Neural cell (in vitro differentiated cells): ENCODE results near the gene PLEKHM3. TPM values are rescaled to one million over a fixed set of nuclear protein-coding genes. Genes with fewer than 3 reads are reported as not detected.

ENCODE experiments used
- H2AFZ ChIP-seq: fragments of 200-600, 300-800 bp; sonication (generic), shearing (Covaris generic); 2 replicates; pipeline ENCODE4 v1.6.0; 2014; ENCODE audit warnings: low read depth, mild to moderate bottlenecking, antibody characterized with exemption, low read length, moderate library complexity
- H3F3A ChIP-seq: fragments of 200-600 bp; shearing (Covaris generic); 2 replicates; pipeline ENCODE4 v1.6.1; 2016; ENCODE audit warnings: mild to moderate bottlenecking, moderate library complexity, mixed read lengths, antibody characterized with exemption, low read length; ENCODE audit not compliant: insufficient read depth, poor library complexity, severe bottlenecking
- H3K27ac ChIP-seq: fragments of 200-600, 300-800 bp; sonication (generic), shearing (Covaris generic); 2 replicates; pipeline ENCODE4 v1.5.1; 2014; ENCODE audit warnings: mild to moderate bottlenecking, low read length, moderate library complexity
- H3K27me3 ChIP-seq: fragments of 300-800, 200-600 bp; sonication (generic), shearing (Covaris generic); 2 replicates; pipeline ENCODE4 v1.6.0; 2014; ENCODE audit warnings: mild to moderate bottlenecking, low read depth, low read length, moderate library complexity; ENCODE audit not compliant: insufficient read depth
- H3K36me3 ChIP-seq: fragments of 300-800, 200-600 bp; sonication (generic), shearing (Covaris generic); 2 replicates; pipeline ENCODE4 v1.5.1; 2014; ENCODE audit warnings: mild to moderate bottlenecking, antibody characterized with exemption, low read length, moderate library complexity; ENCODE audit not compliant: insufficient read depth
- H3K4me2 ChIP-seq: fragments of 300-800, 200-600 bp; sonication (generic), shearing (Covaris generic); 2 replicates; pipeline ENCODE4 v1.6.0; 2014; ENCODE audit warnings: mild to moderate bottlenecking, low read length
- H3K4me3 ChIP-seq: fragments of 300-800, 200-600 bp; sonication (generic), shearing (Covaris generic); 2 replicates; pipeline ENCODE4 v1.5.1; 2014; ENCODE audit warnings: mild to moderate bottlenecking, low read length, moderate library complexity
- H3K79me2 ChIP-seq: fragments of 200-600 bp; shearing (Covaris generic); replicated peaks from 2 replicates; pipeline ENCODE4 v1.6.0; 2014; ENCODE audit warnings: mild to moderate bottlenecking, low read length, moderate library complexity; ENCODE audit not compliant: insufficient read depth
- H3K9ac ChIP-seq: fragments of 300-800, 200-600 bp; sonication (generic), shearing (Covaris generic); 2 replicates; pipeline ENCODE4 v1.6.1; 2016; ENCODE audit warnings: mild to moderate bottlenecking, low read length, mixed read lengths
- H3K9me2 ChIP-seq: fragments of 200-600 bp; shearing (Covaris generic); 2 replicates; pipeline ENCODE4 v1.6.1; 2016; ENCODE audit warnings: mild to moderate bottlenecking, low read length, mixed read lengths; ENCODE audit not compliant: insufficient read depth
- H3K9me3 ChIP-seq: fragments of 200-600, 300-800 bp; sonication (generic), shearing (Covaris generic); 2 replicates; pipeline ENCODE4 v1.6.1; 2016; ENCODE audit warnings: mild to moderate bottlenecking, mixed run types, low read length, moderate library complexity, mixed read lengths
- H4K20me1 ChIP-seq: fragments of 200-600 bp; shearing (Covaris generic); 2 replicates; pipeline ENCODE4 v1.6.1; 2016; ENCODE audit warnings: mild to moderate bottlenecking, mixed run types; ENCODE audit not compliant: insufficient read depth
- EP300 ChIP-seq: fragments of 450-650 bp; conservative IDR thresholded peaks from 2 replicates; pipeline ENCODE4 v1.6.1; 2014; ENCODE audit warnings: antibody characterized with exemption, mild to moderate bottlenecking, moderate library complexity; ENCODE audit not compliant: poor library complexity, severe bottlenecking
- EZH2 ChIP-seq: fragments of 200-600, 300-800 bp; shearing (Covaris generic), sonication (generic); IDR thresholded peaks from 2 replicates; pipeline ENCODE4 v1.6.1; 2014; ENCODE audit warnings: antibody characterized with exemption, low read length, borderline replicate concordance, mild to moderate bottlenecking; ENCODE audit not compliant: insufficient read depth, poor library complexity, severe bottlenecking
- MXI1 ChIP-seq: fragments of 450-650 bp; conservative IDR thresholded peaks from 2 replicates; pipeline ENCODE4 v1.6.1; 2014; ENCODE audit warnings: antibody characterized with exemption, mild to moderate bottlenecking; ENCODE audit not compliant: poor library complexity, severe bottlenecking
- POLR2AphosphoS5 ChIP-seq: IDR thresholded peaks from 2 replicates; pipeline ENCODE4 v1.6.1; 2012
- RAD21 ChIP-seq: fragments of 450-650 bp; conservative IDR thresholded peaks from 2 replicates; pipeline ENCODE4 v1.6.1; 2014; ENCODE audit warnings: antibody characterized with exemption, mild to moderate bottlenecking, moderate library complexity
- SMC3 ChIP-seq: fragments of 450-650 bp; conservative IDR thresholded peaks from 2 replicates; pipeline ENCODE4 v1.6.1; 2014; ENCODE audit warnings: antibody characterized with exemption, mild to moderate bottlenecking, moderate library complexity; ENCODE audit not compliant: poor library complexity
- TAF1 ChIP-seq: IDR thresholded peaks from 2 replicates; pipeline ENCODE4 v1.6.1; 2012; ENCODE audit warnings: low read depth
- polyA plus RNA-seq: library from polyadenylated mRNA; depleted of rRNA; stranded (reverse); fragments of >200 nt; gene quantifications from 2 replicates; pipeline ENCODE4 v1.2.3, GENCODE V29; 2014
- TF ChIP-seq, protein P1 (sequence below): IDR thresholded peaks from 2 replicates; pipeline ENCODE4 v1.6.1; 2012; ENCODE audit warnings: borderline replicate concordance
- TF ChIP-seq, protein P2 (sequence below): fragments of 450-650 bp; IDR thresholded peaks from 2 replicates; pipeline ENCODE4 v1.5.1; 2014; ENCODE audit warnings: antibody characterized with exemption, mild to moderate bottlenecking, moderate library complexity; ENCODE audit not compliant: poor library complexity, severe bottlenecking

The PLEKHM3 gene
- polyA plus RNA-seq, 1 donor from 2014 or later, result 13.4 TPM

- Histone ChIP-seq H3K27me3 (no peaks in the 10 kb centered on the region), H2AFZ (no peak overlapping the region), H3K9ac (no peak overlapping the region), H3K27ac (no peak overlapping the region), H3K36me3 (no peaks in the 10 kb centered on the region), H4K20me1 (no peaks in the 10 kb centered on the region), H3F3A (no peaks in the 10 kb centered on the region), H3K79me2 (no peaks in the 10 kb centered on the region), H3K4me2 (no peak overlapping the region), H3K4me3 (no peak overlapping the region), H3K9me2 (no peaks in the 10 kb centered on the region), H3K9me3 (no peaks in the 10 kb centered on the region)
- TF ChIP-seq EP300 (no peak), SMC3 (no peak), TAF1 (no peak), EZH2 (no peak), RAD21 (no peak), POLR2AphosphoS5 (no peak), MXI1 (no peak)
- TF ChIP-seq, protein P1, sequence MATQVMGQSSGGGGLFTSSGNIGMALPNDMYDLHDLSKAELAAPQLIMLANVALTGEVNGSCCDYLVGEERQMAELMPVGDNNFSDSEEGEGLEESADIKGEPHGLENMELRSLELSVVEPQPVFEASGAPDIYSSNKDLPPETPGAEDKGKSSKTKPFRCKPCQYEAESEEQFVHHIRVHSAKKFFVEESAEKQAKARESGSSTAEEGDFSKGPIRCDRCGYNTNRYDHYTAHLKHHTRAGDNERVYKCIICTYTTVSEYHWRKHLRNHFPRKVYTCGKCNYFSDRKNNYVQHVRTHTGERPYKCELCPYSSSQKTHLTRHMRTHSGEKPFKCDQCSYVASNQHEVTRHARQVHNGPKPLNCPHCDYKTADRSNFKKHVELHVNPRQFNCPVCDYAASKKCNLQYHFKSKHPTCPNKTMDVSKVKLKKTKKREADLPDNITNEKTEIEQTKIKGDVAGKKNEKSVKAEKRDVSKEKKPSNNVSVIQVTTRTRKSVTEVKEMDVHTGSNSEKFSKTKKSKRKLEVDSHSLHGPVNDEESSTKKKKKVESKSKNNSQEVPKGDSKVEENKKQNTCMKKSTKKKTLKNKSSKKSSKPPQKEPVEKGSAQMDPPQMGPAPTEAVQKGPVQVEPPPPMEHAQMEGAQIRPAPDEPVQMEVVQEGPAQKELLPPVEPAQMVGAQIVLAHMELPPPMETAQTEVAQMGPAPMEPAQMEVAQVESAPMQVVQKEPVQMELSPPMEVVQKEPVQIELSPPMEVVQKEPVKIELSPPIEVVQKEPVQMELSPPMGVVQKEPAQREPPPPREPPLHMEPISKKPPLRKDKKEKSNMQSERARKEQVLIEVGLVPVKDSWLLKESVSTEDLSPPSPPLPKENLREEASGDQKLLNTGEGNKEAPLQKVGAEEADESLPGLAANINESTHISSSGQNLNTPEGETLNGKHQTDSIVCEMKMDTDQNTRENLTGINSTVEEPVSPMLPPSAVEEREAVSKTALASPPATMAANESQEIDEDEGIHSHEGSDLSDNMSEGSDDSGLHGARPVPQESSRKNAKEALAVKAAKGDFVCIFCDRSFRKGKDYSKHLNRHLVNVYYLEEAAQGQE, result no peak
- TF ChIP-seq, protein P2, sequence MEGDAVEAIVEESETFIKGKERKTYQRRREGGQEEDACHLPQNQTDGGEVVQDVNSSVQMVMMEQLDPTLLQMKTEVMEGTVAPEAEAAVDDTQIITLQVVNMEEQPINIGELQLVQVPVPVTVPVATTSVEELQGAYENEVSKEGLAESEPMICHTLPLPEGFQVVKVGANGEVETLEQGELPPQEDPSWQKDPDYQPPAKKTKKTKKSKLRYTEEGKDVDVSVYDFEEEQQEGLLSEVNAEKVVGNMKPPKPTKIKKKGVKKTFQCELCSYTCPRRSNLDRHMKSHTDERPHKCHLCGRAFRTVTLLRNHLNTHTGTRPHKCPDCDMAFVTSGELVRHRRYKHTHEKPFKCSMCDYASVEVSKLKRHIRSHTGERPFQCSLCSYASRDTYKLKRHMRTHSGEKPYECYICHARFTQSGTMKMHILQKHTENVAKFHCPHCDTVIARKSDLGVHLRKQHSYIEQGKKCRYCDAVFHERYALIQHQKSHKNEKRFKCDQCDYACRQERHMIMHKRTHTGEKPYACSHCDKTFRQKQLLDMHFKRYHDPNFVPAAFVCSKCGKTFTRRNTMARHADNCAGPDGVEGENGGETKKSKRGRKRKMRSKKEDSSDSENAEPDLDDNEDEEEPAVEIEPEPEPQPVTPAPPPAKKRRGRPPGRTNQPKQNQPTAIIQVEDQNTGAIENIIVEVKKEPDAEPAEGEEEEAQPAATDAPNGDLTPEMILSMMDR, result no peak
Measured at GRCh38 chr2:207933396-207934065, 91.8 kb downstream of the PLEKHM3 start.

- Histone ChIP-seq H3F3A (no peaks in the 10 kb centered on the region), H3K36me3 (no peaks in the 10 kb centered on the region), H3K79me2 (no peaks in the 10 kb centered on the region), H3K27me3 (no peaks in the 10 kb centered on the region), H3K4me3 (no peak overlapping the region), H3K9me2 (no peaks in the 10 kb centered on the region), H3K9ac (no peak overlapping the region), H3K4me2 (no peak overlapping the region), H2AFZ (no peak overlapping the region), H4K20me1 (no peaks in the 10 kb centered on the region), H3K27ac (no peak overlapping the region), H3K9me3 (no peaks in the 10 kb centered on the region)
- TF ChIP-seq EP300, result no peak
- TF ChIP-seq, protein P1, result no peak
- TF ChIP-seq POLR2AphosphoS5, result no peak
Measured at GRCh38 chr2:207932106-207932505, 93.2 kb downstream of the PLEKHM3 start.
